NK-92 treated with Interleukin-12 subunit alpha and Interleukin-12 subunit beta, amount 100 ng/mL, for 24 hours (cell line): Measurements from ENCODE around the gene DIS3L2.

Experiments used
- DNase-seq: peaks from one replicate; lab custom pipeline; 2025; lab: John Stamatoyannopoulos, UW

DIS3L2 gene

DNA sequence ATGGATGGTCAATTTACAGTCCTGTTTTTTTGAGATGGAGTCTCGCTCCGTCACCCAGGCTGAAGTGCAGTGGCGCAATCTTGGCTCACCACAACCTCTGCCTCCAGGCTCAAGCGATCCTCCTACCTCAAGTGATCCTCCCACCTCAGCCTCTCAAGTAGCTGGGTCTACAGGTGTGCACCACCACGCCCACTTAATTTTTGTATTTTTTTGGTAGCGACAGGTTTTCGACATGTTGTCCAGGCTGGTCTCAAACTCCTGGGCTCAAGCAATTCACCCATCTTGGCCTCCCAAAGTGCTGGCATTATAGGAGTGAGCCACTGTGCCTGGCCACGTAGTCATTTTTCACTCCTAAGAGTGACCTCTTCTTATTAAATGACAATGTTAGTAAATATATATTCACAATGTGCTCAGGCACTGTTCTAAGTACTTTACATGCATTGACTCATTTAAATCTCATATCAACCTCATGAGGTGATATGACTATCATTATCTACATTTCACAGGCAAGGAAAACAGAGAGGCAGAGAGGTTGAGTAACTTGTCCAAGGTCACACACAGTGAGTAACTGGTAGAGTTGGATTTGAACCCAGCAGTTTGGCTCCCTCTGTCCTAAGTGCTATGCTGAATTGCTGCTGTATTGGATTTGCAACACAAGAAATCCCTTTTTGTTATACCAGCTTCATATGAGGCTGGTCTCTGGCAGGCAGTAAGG lies 5.6 kb upstream of the DIS3L2 start:
- no peak for DNase-seq

DNA sequence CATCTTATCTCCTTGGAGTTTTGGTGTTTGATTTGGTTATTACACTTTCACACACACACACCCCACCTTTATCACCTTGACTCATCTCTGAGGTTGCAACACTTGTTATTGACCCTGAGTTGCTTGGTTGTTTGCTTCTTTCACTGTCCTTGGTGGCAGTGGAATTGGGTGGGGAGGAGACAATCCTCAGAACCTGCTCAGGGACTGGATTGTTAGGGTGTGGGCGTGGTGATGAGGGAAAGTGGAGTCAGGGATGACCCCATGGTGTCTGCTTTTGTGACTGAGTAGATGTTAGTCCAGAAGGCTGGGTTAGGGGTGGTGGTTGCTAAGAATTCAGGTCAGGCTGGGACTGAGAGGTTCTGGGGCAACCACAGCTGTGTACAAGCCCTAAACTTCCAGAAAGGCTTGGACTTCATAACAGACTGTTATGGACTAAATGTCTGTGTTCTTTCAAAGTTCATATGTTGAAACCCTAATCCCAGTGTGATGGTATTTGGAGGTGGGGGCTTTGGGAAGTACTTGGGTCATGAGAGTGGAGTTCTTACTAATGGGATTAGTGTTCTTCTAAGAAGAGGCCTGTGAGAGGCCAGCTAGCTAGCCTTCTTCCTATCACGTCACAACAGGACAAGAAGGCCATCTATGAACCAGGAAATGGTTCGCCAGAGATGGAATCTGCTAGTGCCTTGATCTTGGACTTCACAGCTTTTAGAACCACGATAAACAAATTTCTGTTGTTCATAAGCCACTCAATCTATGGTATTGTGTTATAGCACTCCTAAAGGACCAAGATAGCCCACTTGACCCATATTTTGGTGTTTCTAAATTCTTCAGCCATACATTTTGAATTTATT lies 3.4 kb upstream of the DIS3L2 start:
- DNase-seq: no peak

DNA sequence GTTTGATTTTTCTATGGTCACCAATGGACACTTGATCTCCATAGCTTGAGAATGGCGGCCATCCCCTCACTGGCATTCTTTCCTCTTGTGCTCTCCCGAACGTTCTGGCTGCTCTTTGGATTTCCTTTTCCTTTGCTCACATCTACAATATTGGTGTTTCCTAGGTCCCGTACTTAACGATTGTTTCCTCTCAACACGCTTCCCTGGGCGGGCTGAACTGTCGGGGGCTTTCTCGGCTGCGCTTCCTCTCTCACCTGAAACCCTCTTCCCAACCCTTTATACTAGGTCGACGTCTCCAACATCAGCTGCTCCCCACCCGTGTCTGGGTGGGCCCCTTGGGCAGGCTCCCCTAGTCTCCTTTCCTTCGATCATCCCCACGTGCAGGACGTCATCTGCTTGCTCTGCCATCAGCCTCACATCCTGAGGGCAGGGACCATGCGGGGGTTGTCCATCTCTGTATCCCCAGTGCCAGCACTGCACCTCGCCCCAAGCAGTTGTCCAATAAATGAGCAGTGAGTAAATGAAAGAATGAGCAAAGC lies 634 bp upstream of the DIS3L2 start:
- no peak for DNase-seq

DNA sequence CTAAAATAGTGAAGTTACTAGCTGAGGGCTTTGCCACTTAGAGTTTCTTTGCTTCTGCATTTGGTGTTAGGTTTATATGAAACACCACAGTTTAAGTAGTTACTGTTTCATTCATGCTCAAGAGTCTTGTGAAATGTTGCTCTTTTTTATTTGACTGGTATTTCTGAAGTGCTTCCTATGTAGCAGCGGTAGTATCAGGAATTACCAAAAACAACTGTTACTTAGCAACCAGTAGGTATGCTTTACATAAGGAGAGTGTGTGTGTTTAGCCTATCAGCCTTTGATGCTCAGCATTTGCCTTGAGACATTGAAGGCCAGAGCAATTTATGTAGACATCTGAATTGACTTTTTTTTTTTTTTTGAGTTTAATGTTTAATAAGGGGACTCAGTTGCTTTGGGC lies 3.6 kb downstream of the DIS3L2 start:
- no peak for DNase-seq

DNA sequence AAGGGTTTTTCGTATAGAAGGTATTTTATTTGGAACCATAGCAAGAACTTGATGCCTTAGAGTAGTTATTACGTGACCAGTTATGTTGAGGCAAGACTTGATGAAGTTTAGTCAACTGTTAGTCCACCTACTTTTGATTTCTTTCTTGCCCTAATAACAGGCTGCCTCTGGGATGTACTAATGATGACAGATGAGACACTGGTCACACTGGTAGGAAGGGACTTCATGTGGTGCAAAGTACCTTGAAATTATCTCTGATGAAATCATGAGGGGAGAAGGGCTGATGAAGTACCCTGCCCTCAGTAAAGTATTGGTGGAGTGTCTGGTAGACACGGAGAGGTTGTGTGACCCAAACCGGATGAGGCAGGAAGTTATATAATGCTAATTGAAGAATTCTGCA lies 5.4 kb downstream of the DIS3L2 start:
- no peak for DNase-seq

DNA sequence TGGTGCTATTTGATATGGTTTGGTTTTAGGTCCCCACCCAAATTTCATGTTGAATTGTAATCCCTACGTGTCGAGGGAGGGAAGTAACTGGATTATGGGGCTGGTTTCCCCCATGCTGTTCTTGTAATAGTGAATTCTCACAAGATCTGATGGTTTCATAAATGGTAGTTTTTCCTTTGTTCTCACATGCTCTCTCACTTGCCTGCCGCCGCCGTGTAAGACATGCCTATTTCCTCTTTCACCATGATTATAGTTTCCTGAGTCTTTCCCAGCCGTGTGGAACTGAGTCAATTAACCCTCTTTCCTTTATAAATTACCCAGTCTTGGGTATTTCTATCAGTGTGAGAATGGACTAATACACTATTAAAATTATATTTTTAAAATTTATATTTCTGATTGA lies 7.3 kb downstream of the DIS3L2 start:
- no peak for DNase-seq

DNA sequence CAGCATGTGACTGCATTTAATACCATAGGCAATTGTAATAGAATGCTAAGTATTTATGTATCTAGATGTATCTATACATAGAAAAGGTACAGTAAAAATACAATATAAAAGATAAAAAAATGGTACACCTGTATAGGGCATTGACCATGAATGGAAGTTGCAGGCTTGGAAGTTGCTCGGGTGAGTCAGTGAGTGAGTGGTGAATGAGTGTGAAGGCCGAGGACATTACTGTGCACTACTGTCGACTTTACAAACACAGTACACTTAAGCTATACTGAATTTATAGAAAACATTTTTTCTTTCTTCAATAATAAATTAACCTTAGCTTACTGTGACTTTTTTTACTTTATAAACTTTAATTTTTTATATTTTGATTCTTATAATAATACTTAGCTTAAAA lies 8.9 kb downstream of the DIS3L2 start:
- no peak for DNase-seq

DNA sequence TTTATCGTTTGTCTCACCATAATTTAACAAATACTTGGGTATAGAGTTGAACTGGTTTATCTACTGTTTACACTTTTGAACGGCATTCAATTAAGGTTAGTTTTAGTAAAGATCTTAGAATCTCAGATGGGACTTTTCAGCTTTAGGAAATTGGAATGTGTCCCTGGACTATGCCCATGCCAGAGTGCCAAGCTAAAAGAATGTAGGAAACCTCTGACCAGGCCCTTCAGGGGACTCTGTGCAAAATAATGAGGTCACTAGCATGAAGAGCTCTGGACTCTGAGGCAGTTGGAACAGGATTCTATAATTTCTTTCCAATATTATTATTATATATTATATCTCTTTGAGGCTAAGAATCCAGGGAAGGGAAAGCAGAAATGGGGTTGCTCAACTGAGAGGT lies 13.5 kb downstream of the DIS3L2 start:
- no peak for DNase-seq

DNA sequence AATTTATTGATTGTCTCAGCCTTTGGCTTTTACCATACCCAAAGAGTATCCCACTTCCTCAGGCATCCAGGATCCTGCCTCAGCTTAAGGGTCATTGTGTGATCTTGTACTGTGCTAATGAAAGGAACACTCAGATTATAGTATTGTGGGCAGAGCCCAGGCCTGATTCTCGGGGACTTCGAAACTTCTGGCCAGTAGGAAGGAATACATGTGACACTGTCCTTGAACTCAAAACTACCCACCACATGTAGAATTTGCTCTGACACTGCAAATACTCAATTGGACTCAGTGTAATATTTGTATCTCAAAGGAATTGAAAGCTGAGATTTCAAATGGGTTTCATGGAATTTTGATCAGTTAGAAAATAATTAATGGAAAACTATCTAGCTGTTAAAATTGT lies 15.9 kb downstream of the DIS3L2 start:
- no peak for DNase-seq

DNA sequence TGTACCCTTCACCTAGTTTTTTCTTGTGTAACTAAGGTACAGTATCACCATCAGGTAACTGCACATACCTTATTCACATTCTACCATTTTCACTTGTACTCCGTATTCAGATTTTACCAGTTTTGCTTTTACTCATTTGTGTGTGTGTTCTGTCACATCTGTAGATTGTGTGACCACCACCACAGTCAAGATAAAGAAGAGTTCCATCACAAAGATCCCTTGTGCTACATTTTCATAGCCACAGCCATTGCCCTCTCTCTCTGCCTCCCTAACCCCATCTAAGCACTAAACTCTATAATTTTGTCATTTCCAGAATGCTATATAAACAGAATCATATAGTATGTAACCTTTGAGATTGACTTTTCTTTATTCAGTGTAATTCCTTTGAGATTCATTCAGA lies 23.5 kb downstream of the DIS3L2 start:
- DNase-seq: no peak

DNA sequence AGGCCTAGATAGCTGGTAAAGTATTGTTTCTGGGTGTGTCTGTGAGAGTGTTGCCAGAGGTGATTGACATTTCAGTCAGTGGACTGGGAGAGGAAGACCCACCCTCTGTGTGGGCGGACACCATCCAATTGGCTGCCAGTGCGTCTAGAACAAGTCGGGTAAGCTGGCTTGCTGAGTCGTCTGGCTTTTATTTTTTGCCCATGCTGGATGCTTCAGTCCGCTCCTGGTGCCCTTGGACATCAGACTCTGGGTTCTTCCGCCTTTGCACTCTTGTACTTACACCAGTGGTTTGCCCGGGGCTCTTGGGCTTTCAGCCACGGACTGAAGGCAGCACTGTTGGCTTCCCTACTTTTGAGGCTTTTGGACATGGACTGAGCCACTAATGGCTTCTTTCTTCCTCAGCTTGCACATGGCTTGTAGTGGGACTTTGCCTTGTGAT lies 24.3 kb downstream of the DIS3L2 start:
- DNase-seq: no peak

DNA sequence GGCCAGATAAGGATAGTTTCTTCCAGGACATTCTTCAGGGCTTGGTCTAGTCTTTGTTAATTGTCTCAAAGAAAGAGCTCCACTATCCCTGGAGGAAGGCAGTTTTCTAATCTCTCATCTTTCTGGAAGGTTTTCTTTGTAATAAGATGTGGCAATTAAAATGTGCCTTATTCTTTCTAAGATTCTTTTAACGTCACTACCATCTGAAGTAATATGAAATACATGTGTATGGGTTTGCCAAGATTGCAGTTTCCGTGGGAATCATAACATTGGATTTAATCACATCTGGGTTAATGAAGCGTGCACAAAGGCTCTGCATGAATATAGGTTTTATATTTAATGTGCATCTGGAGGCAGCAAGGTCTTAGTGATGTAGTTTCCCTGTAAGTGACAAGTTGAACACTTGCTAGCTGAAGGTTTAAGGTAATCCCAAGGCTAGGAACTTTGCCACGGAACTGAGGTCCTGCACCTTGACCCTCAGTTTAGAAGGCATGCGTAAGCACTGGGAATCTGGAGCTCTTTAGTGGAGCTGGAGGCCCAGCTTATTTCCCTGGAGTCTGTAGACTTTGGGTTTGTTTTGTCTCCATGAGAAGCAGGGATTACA lies 25.7 kb downstream of the DIS3L2 start:
- no peak for DNase-seq

DNA sequence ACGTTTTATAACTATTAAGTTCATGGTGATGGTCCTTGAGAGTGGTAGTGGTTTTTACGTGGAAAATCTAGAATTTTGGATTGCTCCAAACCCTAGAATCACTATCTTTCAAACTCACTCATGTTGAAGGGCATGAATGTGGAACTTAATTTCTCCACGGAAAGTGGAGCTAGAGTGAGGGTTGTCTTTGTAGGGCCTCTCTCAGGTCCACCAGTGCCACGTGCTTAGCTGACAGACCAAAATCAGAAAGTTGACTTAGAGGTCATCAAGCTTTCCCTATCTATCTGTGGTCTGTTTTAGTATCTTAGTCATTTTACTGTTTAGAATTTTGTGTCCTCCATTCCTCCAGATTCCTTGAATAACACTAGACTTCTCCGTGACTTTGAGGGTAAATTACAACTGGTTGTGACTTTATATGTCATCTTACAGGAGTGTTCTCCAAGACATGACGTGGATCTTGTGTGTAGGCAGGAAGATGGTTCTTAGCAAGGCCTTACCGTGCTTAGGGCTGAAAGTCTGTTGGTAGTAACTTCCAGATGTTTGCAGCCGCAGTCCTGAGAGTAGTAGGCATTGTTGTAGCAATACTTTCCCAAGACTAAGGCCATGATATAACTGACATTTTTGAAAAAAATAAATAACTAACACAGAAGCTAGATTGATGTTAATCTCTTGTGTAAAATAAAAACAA lies 26.8 kb downstream of the DIS3L2 start:
- DNase-seq: no peak

DNA sequence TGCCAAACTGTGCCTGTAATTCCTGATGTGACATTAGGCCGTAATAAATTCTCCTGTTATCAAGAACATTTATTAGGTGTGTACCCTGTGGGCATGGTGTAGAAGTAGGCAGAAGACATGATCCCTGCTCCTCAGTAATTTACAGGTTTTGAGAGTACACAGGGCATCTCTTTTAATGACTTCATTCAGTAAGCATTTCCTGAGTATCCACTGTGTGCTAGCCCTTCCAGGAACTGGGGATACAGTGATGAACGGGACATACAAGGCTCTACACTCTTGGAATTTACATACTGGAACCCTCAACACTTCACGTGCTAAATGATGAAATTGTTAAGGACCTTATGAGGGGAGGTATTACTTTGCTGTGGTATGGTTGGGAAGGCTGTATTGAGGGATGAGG lies 30.2 kb downstream of the DIS3L2 start:
- DNase-seq: no peak

DNA sequence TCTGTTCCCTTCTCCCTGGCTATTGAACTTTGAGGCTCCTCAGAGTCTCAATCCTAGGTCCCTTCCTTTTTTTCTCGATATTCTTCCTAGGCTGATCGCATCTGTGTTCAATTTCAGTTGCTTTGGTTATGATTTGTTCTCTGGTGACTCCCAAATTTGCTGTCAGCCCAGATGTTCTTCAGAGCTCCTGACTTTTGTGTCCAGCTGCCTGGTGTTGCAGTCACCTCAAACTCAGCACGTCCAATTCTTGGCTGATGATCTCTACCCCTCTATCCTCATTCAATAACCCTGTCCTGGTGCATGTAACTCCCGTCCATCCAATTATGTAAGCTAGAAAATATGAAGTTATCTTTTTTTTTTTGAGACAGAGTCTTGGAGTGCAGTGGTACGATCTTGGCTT lies 31.4 kb downstream of the DIS3L2 start:
- DNase-seq: no peak

DNA sequence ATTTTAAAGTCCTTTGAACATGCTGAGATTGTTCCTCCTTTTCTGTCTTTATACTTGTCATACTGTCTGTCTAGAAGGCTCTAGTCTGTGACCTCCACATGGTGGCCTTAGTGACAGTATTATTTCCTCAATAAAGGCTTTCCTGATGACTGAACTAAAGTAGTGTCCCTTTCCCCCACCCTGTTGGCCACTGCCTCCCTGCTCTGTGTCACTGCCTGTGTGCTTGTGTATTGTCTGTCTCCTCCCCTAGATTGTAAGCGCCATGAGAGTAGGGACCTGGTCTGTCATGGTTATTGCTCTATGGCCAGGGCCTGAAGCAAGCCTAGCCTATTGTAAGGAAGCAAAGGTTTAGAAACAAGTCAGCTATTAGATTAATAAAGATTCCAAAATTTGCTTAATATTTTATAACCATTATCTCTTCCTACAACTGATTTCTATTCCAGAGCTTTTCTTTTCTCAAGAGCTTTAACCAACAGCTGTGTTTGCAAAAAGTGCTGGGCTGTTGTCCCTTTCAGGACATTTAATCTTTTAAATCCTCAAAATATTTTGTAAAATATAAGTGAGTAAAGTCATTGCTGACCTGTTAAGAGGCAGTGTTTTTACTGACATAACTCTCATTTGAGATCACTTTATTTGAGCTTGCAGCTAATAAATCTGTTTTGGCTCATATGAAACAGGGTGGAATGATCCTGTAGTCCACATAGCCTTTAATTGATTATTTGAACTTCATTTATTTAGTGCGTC lies 35.5 kb downstream of the DIS3L2 start:
- DNase-seq: no peak

DNA sequence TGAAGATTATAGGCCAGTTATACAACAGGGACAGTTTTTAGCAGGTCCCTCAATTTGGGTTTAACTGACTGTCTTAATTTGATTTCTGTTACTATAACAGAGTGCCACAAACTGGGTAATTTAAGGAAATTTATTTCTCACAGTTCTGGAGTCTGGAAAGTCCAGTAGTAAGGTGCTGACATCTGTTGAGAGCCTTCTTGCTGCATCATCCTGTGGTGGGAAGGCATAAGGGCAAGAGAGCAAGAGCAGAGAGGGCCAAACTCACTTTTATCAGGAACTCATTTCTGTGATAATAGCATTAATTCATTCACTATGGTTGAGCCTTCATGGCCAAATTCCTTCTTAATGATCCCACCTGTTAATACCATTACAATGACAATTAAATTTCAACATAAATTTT lies 36.5 kb downstream of the DIS3L2 start:
- no peak for DNase-seq

DNA sequence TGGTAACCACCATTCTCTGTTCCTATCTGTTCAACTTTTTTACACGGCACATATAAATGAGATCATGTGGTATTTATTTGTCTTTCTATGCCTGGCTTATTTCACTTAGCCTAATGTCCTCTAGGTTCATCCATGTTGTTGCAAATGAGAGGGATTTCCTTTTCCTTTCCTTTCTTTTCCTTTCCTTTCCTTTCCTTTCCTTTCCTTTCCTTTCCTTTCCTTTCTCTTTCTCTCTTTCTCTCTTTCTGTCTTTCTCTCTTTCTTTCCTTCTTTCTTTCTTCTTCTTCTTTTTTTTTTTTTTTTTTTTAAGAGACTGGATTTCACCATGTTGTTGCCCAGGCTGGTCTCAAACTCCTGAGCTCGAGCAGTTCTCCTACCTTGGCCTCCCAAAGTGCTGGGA lies 38.9 kb downstream of the DIS3L2 start:
- DNase-seq: no peak

DNA sequence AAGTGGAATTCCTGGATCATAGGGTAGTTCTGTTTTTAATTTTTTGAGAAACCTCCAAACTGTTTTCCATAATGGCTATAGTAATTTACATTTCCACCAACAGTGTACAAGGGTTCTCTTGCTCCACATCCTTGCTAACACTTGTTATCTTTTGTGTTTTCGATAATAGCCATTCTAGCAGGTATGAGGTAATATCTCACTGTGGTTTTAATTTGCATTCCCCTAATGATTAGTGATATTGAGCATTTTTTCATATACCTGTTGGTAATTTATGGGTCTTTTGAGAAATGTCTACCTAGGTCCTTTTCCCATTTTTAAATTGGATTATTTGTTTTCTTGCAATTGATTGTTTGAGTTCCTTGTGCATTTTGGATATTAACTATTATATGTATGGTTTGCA lies 39.6 kb downstream of the DIS3L2 start:
- no peak for DNase-seq

DNA sequence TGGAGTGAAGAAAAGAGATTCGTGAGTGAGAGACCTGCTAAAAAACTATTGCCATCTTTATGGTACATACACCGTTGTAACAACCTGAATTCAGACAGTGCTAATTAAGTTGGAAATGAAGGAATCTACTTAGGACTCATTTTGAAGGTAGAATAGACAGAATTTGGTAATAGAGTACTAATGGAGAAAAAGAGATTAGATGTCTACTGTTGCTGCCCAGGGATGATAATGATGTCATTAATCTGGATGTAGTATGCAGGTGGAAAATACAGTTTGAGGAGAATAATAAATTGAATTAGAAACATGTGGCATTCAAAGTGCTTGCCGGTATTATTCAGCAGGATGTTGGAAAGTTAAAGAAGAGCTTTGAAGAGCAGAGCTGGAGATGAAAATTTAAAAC lies 44.7 kb downstream of the DIS3L2 start:
- no peak for DNase-seq

DNA sequence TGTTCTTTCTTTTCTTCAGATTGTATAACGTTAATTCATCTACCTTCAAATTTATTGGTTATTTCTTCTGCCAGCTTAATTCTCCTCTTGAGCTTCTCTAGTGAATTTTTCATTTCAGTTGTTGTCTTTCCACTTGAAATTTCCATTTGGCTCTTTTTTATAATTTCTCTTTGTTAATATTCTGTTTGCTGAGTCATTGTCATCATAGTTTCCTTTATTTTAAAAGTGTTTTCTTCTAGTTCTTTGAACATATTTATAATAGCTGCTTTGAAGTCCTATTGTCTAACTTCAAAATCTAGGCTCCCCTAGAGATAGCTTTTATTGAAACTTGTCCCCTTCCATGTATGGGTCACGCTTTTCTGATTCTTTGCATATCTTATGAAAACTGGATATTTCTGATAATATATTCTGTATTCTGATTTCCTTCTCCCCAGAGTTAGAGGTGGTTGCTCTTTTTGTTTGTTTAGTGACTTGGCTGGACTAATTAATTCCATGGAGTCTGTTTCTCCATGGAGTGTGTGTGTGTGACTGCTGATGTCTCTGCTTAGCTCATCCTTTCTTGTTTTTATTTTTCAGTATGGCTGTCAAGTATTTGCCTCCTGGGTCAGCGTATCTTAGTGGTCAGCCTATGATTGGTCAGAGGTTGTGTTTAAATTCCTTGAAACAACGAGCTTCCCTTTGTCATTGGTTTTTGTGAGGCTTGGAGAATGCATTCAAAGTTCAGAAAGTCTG lies 47.6 kb downstream of the DIS3L2 start:
- DNase-seq: no peak
